Measurements from ENCODE around the gene PLEK.

The PLEK gene

DNA sequence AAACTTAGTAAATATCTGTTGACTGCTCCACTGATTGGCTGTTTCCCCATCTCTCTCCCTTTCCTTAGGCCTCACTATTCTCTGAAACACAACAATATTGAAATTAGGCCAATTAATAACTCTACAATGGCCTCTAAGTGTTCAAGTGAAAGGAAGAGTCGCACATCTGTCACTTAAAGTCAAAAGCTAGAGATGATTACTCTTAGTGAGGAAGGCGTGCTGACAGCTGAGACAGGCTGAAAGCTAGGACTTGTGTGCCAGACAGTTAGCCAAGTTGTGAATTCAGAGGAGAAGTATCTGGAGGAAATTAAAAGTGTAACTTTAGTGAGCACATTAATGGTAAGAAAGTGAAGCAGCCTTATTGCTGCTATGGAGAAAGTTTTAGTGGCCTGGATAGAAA, 48.4 kb downstream of the PLEK start:
- Mint-ChIP-seq H3K4me1 (peaks cover 21% of the 10 kb centered on the region), H3K27me3 (ENCODE audit: low read depth, poor library complexity) (no peaks in the 10 kb centered on the region), H3K9me3 (peaks cover under 1% of the 10 kb centered on the region), H3K27ac (no peak overlapping the region), H3K36me3 (ENCODE audit: low read depth) (no peaks in the 10 kb centered on the region), H3K4me3 (no peak overlapping the region)
- DNase-seq = no peak
- TF ChIP-seq, protein P1, sequence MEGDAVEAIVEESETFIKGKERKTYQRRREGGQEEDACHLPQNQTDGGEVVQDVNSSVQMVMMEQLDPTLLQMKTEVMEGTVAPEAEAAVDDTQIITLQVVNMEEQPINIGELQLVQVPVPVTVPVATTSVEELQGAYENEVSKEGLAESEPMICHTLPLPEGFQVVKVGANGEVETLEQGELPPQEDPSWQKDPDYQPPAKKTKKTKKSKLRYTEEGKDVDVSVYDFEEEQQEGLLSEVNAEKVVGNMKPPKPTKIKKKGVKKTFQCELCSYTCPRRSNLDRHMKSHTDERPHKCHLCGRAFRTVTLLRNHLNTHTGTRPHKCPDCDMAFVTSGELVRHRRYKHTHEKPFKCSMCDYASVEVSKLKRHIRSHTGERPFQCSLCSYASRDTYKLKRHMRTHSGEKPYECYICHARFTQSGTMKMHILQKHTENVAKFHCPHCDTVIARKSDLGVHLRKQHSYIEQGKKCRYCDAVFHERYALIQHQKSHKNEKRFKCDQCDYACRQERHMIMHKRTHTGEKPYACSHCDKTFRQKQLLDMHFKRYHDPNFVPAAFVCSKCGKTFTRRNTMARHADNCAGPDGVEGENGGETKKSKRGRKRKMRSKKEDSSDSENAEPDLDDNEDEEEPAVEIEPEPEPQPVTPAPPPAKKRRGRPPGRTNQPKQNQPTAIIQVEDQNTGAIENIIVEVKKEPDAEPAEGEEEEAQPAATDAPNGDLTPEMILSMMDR (IDR thresholded peaks at IDR 0.05) = no peak

DNA sequence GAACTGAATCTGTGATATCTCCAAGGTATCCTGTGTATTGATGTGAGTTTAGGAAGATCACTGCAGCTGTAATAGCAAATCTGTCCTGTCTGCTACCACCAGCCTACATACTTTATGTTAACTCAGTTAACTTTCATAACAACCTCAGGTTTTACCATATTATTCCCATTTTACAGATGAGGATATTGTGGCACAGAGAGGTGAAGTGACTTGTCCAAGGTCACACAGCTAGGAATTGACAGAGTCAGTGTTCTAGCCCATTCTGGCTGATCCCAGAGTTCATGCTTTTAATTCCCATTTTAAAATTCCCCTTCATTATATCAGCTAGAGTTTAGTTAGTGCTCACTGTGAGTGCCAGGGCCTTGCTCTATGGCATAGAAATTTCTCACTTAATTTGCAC, 49.4 kb downstream of the PLEK start:
- Mint-ChIP-seq H3K4me3 (no peak overlapping the region), H3K36me3 (ENCODE audit: low read depth) (no peaks in the 10 kb centered on the region), H3K4me1 (peaks cover 26% of the 10 kb centered on the region), H3K27ac (no peak overlapping the region), H3K9me3 (no peaks in the 10 kb centered on the region), H3K27me3 (ENCODE audit: low read depth, poor library complexity) (peaks cover 4% of the 10 kb centered on the region)
- no peak for DNase-seq
- TF ChIP-seq, protein P1 (IDR thresholded peaks at IDR 0.05) = no peak

DNA sequence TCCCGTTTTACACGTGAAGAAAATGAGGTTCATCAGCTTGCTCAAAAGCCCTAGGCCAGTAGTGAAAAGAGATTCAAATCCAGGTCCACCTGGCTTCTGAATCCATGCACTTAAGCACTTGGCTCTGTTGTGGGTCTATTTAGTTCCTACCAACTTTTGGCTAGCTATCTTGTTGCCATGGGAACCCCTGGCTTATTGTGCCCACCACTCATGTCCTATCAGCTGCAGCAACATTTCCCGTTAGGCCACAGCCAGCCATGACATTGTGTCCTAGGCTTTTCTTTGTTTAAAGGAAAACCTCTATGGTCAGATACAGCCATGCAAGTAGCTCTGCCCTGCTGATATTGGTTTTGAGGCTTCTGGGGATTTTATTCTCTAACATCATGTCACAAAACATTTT, 49.8 kb downstream of the PLEK start:
- Mint-ChIP-seq H3K4me3 (no peak overlapping the region), H3K27me3 (ENCODE audit: low read depth, poor library complexity) (peaks cover 4% of the 10 kb centered on the region), H3K36me3 (ENCODE audit: low read depth) (no peaks in the 10 kb centered on the region), H3K4me1 (peaks cover 26% of the 10 kb centered on the region), H3K27ac (no peak overlapping the region), H3K9me3 (no peaks in the 10 kb centered on the region)
- DNase-seq = no peak
- TF ChIP-seq, protein P1 (IDR thresholded peaks at IDR 0.05) = no peak

DNA sequence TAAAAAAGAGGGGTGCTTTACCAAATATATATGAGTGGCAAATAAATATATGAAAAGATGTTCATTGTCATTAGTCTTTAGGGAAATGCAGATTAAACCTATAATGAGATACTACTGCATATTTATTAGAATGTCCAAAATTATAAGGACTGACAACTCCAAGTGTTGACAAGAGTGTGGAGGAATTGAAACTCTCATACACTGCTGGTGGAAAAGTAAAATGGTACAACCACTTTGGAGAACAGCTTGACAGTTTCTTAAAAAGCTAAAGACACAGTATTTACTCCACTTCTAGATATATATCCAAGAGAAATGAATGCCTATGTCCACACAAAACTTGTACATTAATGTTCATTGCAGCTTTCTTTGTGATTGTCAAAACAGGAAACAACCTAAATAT, 50.4 kb downstream of the PLEK start:
- no peaks in the 10 kb centered on the region for H3K9me3 Mint-ChIP-seq
- DNase-seq = no peak
- H3K27me3 Mint-ChIP-seq (ENCODE audit: low read depth, poor library complexity) = peaks cover 4% of the 10 kb centered on the region
- H3K4me3 Mint-ChIP-seq = no peak overlapping the region
- H3K27ac Mint-ChIP-seq = no peak overlapping the region
- TF ChIP-seq, protein P1 (IDR thresholded peaks at IDR 0.05) = no peak
- no peaks in the 10 kb centered on the region for H3K36me3 Mint-ChIP-seq (ENCODE audit: low read depth)
- peaks cover 26% of the 10 kb centered on the region for H3K4me1 Mint-ChIP-seq

DNA sequence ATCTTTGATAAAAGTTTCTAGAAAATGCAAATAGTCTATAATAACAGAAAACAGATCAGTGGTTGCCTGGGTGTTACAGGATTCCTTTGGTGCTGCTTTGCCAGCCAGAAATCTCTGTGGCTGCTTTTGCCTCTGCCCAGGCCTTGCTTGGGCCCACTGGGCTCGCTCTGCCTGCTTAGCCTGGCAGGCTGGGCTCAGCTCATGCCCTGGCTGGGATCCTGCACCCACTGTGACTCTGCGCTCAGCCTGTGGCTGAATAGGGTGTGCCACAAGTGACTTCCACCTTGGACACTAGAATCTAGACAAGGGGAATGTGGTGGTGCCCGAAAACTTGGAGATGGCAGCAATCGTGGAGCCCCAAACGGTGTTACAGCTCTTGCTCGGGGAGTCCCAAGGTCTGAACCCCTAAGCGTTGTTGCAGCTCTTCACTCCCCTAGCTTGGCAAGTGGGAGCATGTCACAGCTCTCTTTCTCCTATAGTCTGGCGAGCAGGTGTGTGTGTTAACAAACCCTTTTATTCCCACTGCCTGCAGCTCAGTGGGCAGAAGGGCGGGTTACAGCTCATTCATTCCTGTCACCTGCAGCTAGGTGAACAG, 51.1 kb downstream of the PLEK start:
- TF ChIP-seq, protein P1 (IDR thresholded peaks at IDR 0.05) = no peak
- Mint-ChIP-seq H3K27me3 (ENCODE audit: low read depth, poor library complexity) (peaks cover 4% of the 10 kb centered on the region), H3K4me3 (peak overlapping the region; percentile 21), H3K27ac (peak overlapping the region; percentile 75), H3K36me3 (ENCODE audit: low read depth) (no peaks in the 10 kb centered on the region), H3K9me3 (no peaks in the 10 kb centered on the region), H3K4me1 (peaks cover 26% of the 10 kb centered on the region)
- DNase-seq = no peak

DNA sequence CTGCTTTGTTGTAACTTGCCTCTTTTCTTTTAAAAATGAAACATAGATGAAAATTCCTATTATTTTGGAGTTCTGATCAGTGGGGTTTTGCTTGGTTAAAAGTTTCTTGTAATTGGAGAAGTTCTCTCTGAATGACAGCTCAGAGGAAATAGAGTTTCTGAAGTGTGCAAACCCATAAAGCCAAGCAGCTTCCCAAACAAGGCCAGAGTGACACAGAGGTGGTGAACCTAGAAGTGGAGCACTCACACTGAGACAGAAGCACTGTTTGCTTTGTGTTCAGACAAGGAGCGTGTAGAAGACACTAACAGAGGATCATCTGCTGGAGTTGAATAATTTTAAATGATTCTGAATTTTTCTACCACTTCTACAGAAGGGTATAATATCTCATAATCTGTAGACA, 52.8 kb downstream of the PLEK start:
- peak overlapping the region; percentile 72 for H3K27ac Mint-ChIP-seq
- H3K4me3 Mint-ChIP-seq = no peak overlapping the region
- peaks cover 4% of the 10 kb centered on the region for H3K27me3 Mint-ChIP-seq (ENCODE audit: low read depth, poor library complexity)
- TF ChIP-seq, protein P1 (IDR thresholded peaks at IDR 0.05) = no peak
- H3K36me3 Mint-ChIP-seq (ENCODE audit: low read depth) = no peaks in the 10 kb centered on the region
- H3K4me1 Mint-ChIP-seq = peaks cover 26% of the 10 kb centered on the region
- DNase-seq = no peak
- H3K9me3 Mint-ChIP-seq = no peaks in the 10 kb centered on the region

Data from nephron progenitor cell (in vitro differentiated cells).